Measurements from ENCODE around the gene DIAPH1.

Gene DIAPH1

GRCh38 chr5:141635646-141636045 is 16.8 kb upstream of the DIAPH1 start:
- peak overlapping the region; percentile 94 to 97 (median 96) for H3K4me3 Mint-ChIP-seq
- TF ChIP-seq CTCF (IDR thresholded peaks at IDR 0.05; ENCODE audit: unreplicated experiment in 3 of 3): no peak
- H3K4me1 Mint-ChIP-seq: peaks cover 18% of the 10 kb centered on the region
- peaks cover 14% of the 10 kb centered on the region for H3K27me3 Mint-ChIP-seq (ENCODE audit: low read depth)
- peak overlapping the region; percentile 42 to 84 (median 74) for H3K27ac Mint-ChIP-seq
- H3K36me3 Mint-ChIP-seq (ENCODE audit: low read depth): peaks cover 21% of the 10 kb centered on the region
- no peaks in the 10 kb centered on the region for H3K9me3 Mint-ChIP-seq

- H3K4me1 Mint-ChIP-seq: peaks cover 18% of the 10 kb centered on the region
- peaks cover 14% of the 10 kb centered on the region for H3K27me3 Mint-ChIP-seq (ENCODE audit: low read depth)
- peak overlapping the region; percentile 94 to 97 (median 96) for H3K4me3 Mint-ChIP-seq
- no peak overlapping the region for H3K27ac Mint-ChIP-seq
- TF ChIP-seq CTCF (IDR thresholded peaks at IDR 0.05; ENCODE audit: unreplicated experiment in 3 of 3): no peak
- H3K9me3 Mint-ChIP-seq: no peaks in the 10 kb centered on the region
- peaks cover 26% of the 10 kb centered on the region for H3K36me3 Mint-ChIP-seq (ENCODE audit: low read depth)
Observed at GRCh38 chr5:141634720-141635119, 15.9 kb upstream of the DIAPH1 start.

- TF ChIP-seq CTCF (IDR thresholded peaks at IDR 0.05; ENCODE audit: unreplicated experiment in 3 of 3): no peak
- Mint-ChIP-seq H3K9me3 (no peaks in the 10 kb centered on the region), H3K36me3 (ENCODE audit: low read depth) (peaks cover 34% of the 10 kb centered on the region), H3K4me3 (peak overlapping the region in 2 of 3 experiments; percentile 0 to 1), H3K27me3 (ENCODE audit: low read depth) (peaks cover 10% of the 10 kb centered on the region), H3K27ac (no peak overlapping the region), H3K4me1 (peaks cover 18% of the 10 kb centered on the region)
Observed at GRCh38 chr5:141633871-141634561, 15.2 kb upstream of the DIAPH1 start.

GRCh38 chr5:141632650-141633049 is 13.8 kb upstream of the DIAPH1 start:
- Mint-ChIP-seq H3K4me1 (peaks cover 18% of the 10 kb centered on the region), H3K27ac (no peak overlapping the region), H3K27me3 (ENCODE audit: low read depth) (peaks cover under 1% of the 10 kb centered on the region), H3K9me3 (no peaks in the 10 kb centered on the region), H3K36me3 (ENCODE audit: low read depth) (peaks cover 47% of the 10 kb centered on the region), H3K4me3 (peak overlapping the region in 1 of 3 experiments; percentile 34)
- TF ChIP-seq CTCF (IDR thresholded peaks at IDR 0.05; ENCODE audit: unreplicated experiment in 3 of 3): no peak

GRCh38 chr5:141630570-141631140 is 11.9 kb upstream of the DIAPH1 start:
- TF ChIP-seq CTCF (IDR thresholded peaks at IDR 0.05; ENCODE audit: unreplicated experiment in 3 of 3): no peak
- Mint-ChIP-seq H3K4me3 (no peak overlapping the region), H3K27ac (no peak overlapping the region), H3K36me3 (ENCODE audit: low read depth) (peaks cover 65% of the 10 kb centered on the region), H3K27me3 (ENCODE audit: low read depth) (no peaks in the 10 kb centered on the region), H3K4me1 (peaks cover 10% of the 10 kb centered on the region), H3K9me3 (no peaks in the 10 kb centered on the region)

Measured in nephron (organoid).